GM12865 (cell line): ENCODE measurements around the gene INPP4B.

Experiments
- DNase-seq: peaks from one replicate; pipeline ENCODE4 v3.0.0; 2010; ENCODE audit warnings: low read depth
- H3K4me3 ChIP-seq: 2 replicates; pipeline ENCODE4 v1.5.1; 2011; ENCODE audit warnings: mild to moderate bottlenecking, low read depth, low read length, control low read depth
- CTCF ChIP-seq: IDR thresholded peaks from 2 replicates; pipeline ENCODE4 v1.5.1; 2011; ENCODE audit warnings: low read length, control low read depth, low read depth, inconsistent platforms; ENCODE audit not compliant: insufficient read depth; ENCODE audit errors: missing control alignments

INPP4B gene

DNA sequence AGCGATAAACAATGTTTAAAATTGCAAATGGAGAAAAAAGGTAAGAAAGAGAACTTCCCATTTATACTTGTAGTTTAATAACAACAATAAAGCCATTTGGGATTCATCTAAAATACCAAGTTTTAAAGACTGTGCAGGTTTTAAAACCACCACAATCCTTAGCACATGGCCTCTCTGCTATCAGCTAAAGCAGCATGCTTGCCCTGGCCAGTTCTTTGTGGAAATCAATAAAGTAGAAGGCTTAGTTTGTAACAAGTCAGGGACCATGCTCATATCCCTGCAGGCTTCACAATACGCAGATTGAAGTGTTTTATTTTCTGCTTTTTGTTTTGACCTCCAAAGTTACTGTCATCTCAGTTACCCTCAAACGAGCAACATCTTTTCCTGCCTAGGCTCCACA lies 249.5 kb downstream of the INPP4B start:
- no peak overlapping the region for H3K4me3 ChIP-seq
- no peak for DNase-seq
- no peak for TF ChIP-seq CTCF

DNA sequence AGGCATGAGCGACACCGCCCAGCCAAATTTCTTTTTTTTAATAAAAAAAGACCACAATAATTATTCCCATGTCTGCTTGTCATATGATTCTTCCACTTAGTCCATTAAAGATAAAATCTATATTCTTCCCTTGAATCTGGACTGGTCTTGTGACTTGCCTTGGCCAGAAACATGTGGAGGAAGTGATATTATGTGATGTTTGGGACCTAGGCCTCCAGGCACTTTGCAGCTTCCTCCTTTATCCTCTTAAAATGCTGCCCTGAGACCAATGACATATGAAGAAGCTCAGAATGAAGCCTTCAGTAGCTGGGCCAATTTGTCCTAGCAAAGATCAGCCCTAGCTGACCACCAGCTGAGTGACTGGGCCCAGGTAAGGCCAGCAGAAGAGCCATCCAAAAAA lies 250.0 kb downstream of the INPP4B start:
- no peak overlapping the region for H3K4me3 ChIP-seq
- no peak for DNase-seq
- no peak for TF ChIP-seq CTCF

GRCh38 chr4:142595222-142595871 lies 250.8 kb downstream of the INPP4B start:
- H3K4me3 ChIP-seq: no peak overlapping the region
- no peak for DNase-seq
- TF ChIP-seq CTCF: no peak

DNA sequence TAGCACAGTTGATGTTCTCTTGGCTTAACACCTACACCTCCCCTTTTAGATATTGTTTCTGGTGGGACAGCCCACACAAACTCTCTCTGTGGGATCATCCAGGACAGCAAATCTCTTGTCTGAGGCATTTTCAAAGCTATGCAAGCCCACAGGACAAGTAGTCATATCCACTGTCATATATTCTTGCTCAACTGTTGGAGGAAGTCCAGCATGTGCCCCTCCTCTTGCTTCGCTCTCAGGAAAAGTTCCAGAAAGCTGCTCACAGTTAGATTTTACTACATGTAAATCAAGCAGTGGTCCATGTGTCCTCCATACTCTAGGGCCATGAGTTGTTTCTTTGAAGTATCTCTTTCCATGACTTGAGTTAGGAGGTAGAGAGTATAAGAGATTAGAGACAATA lies 260.7 kb downstream of the INPP4B start:
- no peak for DNase-seq
- no peak overlapping the region for H3K4me3 ChIP-seq
- no peak for TF ChIP-seq CTCF

DNA sequence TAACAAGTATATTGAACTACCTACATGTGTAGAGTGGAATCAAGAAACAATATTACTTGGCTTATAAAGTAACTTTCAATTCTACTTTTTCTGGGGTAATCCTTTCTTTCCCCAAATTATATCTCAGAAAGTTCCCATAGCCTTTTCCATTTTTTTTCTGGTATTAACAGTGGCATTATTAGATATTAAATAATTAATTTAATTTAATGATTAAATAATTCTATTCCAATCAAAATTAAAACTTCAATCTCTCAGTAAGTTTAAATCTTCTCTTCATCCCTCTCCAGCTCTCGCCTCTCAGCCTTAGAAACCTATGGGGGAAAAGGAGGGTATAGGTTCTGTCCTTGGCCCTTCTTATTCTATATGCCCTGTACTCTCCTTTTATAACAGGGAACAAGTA lies 262.4 kb downstream of the INPP4B start:
- no peak for DNase-seq
- no peak overlapping the region for H3K4me3 ChIP-seq
- TF ChIP-seq CTCF: no peak

DNA sequence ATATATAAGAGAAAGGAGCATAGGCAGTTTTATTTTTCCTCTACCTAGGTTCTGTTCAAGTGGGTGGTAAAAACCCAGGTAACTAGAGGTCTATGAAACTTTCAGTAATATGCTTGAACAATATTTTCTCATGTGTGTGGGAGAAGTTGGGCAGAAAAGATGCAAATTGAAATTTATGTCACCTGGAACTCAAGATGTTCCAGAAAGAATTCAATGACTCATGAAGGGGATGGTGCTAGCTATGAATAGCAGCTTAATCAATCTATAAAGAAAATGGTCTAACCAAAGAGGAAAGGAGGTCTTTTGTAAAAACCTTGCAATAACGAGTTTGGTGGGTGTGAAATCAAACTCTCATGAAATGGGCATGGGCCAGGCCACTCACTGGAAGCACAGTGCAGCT lies 263.8 kb downstream of the INPP4B start:
- TF ChIP-seq CTCF: no peak
- no peak for DNase-seq
- H3K4me3 ChIP-seq: no peak overlapping the region

- DNase-seq: no peak
- no peak overlapping the region for H3K4me3 ChIP-seq
- no peak for TF ChIP-seq CTCF
Observed at GRCh38 chr4:142581881-142582280, 264.2 kb downstream of the INPP4B start.
